Activated CD4-positive, alpha-beta T cell treated with anti-CD3 and anti-CD28 coated beads, Interleukin-2, amount 50 U/mL, for 48 hours (primary cell): ENCODE results near the gene UMODL1.

ENCODE experiments used
- DNase-seq, 2 experiments: peaks; one replicate each; pipeline ENCODE4 v3.0.0-alpha.2; 2020

The UMODL1 gene

GRCh38 chr21:42082501-42083360, 11.6 kb downstream of the UMODL1 start:
- DNase-seq, result no peak

DNA sequence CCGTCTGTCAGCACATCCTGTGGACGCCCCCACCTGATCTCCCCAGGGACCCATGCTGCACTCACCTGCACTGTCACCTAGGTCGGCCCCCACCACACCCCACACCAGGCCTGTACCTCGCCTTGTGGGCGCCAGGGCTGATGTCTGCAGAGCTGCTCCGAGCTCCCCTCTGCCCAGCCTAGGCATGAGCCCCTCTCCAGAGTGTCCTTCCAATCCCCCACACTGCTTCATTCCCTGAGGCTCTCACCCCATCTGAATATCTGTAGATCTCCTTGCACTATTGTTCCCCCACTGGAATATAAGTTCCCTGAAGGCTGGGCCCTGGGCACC, 12.2 kb downstream of the UMODL1 start:
- no peak for DNase-seq

GRCh38 chr21:42084079-42084478, 13.0 kb downstream of the UMODL1 start:
- no peak for DNase-seq

- no peak for DNase-seq
These were observed 14.3 kb downstream of the UMODL1 start for GRCh38 chr21:42085246-42086077.

- no peak for DNase-seq
These were observed 15.9 kb downstream of the UMODL1 start for GRCh38 chr21:42086969-42087368.

GRCh38 chr21:42088148-42088547, 17.0 kb downstream of the UMODL1 start:
- no peak for DNase-seq

DNA sequence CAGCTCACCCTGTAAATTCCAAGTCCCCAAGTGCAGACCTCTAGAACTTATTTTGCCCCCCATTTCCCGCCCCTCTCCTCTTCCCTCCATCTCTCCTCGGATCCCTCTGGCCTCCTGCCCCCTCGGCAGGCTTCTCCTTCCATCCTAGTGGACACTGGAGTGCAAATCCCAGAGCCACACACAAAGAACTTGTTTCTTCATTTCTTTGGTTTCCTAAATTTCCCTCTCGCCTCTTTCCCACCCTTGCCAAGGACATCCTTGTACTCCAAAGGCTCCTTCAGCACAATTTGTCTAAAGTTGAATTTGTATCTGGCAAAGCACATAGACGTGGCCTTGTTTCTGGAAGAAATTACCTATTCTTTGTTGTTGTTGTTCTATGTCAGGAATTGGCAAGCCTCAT, 17.5 kb downstream of the UMODL1 start:
- no peak for DNase-seq

DNA sequence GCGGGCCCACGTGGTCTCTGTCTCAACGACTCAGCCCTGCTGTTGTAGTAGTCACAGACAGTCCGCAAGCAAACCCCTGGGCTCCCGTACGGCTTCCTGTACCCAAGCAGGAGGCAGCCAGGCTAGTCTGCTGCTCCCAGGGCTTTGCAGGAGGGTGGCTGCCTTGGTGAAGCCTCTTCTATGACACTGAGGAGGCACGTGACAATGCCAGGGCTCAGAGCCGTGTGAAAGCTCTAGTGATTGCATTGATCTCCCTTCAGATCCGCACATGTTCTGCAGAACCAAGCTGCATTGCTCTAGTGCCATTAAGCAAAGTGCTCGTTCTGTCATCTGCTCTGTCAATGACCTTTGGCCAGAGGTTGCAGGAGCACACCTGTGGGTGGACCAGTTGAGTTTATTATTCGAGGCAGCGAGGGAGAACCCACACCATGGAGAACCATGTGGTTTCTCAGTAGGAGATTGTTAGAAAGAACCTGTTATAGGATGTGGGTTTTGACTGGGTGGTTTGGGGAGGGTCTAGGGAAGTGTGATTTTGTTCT, 18.0 kb downstream of the UMODL1 start:
- no peak for DNase-seq

- no peak for DNase-seq
These were observed 18.7 kb downstream of the UMODL1 start for GRCh38 chr21:42089665-42090310.

GRCh38 chr21:42091899-42092508, 20.9 kb downstream of the UMODL1 start:
- no peak for DNase-seq

- DNase-seq, result no peak
These were observed 21.7 kb downstream of the UMODL1 start for GRCh38 chr21:42092771-42093170.

DNA sequence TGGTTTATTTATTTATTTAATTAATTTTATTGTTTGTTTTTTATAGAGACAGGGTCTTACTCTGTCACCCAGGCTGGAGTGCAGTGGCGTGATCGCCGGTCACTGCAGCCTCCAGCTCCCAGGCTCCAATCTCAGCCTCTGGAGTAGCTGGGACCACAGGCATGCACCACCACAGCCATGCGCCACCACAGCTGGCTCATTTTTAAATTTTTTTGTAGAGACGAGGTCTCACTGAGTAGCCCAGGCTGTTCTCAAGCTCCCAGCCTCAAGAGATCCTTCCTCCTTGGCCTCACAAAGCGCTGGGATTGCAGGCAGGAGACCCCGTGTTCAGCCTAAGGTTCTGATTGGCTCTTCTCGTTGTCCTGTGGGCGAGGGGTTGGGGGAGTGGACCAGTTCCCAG, 22.1 kb downstream of the UMODL1 start:
- DNase-seq, result no peak

DNA sequence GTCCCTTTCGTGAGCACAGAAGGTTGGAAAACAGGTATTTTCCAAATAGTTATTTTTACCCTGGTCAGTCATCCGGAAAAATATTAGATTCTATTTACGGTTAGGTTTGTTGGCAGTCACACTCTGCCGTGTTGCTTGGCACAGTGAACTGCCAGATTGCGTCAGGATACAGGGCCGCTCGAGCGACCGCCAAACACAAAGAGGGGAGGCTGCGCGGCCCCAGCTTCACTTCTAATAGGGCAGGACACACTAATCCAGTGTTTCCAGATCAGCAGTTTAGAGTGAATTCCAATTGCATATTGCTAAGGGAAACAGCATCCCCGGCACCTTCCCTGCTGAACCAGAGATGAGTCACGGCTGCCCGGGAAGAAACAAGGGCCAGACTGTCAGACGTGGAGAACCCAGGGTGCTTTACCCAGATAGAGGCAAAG, 22.9 kb downstream of the UMODL1 start:
- DNase-seq, result no peak

DNA sequence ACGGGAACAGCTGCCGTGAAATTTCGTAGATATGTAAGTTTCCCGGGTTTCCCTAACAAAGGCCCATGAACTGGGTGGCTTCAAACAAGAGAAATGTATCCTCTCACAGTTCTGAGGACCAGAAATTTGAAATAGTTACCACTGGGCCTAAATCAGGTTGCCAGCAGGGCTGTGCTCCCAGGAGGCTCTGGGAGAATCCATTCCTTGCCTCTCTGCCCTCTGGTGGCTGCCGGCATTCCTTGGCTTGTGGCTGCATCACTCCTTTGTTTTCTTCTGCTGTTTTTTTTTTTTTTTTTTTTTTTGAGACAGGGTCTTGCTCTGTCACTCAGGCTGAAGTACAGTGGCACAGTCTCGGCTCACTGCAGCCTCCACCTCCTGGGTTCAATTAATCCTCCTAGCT, 23.7 kb downstream of the UMODL1 start:
- DNase-seq, result no peak

GRCh38 chr21:42095581-42095980, 24.5 kb downstream of the UMODL1 start:
- DNase-seq, result no peak

DNA sequence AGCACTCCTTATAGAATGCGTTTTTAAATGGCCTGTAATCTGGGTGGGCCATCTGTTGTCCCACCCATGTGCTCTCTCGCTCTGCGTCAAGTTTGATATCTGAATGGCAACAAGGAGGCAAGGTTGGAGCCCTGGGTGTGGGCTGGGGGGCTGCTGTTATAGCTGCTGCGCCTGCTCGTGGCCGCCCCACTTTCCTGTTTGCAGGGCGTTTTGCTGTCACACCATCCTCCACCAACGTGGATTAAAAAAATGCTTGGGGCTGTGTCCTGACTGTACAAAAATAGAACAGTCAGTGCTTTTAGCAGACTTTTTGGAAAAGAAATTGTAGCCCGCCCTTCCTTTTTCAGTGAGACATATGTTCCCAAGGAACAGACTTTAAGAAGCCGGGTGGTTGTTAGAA, 25.4 kb downstream of the UMODL1 start:
- DNase-seq, result no peak

DNA sequence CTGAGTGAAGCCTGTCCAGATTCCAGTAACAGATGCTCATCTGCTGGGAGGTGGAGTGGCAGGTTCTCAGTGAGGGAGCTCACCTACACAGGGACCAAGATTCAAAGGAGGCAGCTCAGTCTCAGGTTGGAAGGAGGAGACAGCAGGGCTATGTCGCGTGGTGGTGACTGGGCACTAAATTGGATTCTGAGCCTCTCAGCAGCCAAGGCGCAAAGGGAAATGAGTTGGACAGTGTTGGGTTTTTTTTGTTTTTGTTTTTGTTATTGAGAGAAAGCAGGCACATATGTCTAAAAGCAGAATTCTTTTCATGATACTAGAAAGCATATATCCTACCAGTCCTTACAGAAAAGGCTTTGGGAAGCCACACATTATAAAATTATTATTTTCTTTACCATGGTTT, 26.2 kb downstream of the UMODL1 start:
- DNase-seq, result no peak

- DNase-seq, result no peak
These were observed 26.8 kb downstream of the UMODL1 start for GRCh38 chr21:42097860-42098454.

GRCh38 chr21:42098957-42099505, 27.9 kb downstream of the UMODL1 start:
- DNase-seq, result no peak

DNA sequence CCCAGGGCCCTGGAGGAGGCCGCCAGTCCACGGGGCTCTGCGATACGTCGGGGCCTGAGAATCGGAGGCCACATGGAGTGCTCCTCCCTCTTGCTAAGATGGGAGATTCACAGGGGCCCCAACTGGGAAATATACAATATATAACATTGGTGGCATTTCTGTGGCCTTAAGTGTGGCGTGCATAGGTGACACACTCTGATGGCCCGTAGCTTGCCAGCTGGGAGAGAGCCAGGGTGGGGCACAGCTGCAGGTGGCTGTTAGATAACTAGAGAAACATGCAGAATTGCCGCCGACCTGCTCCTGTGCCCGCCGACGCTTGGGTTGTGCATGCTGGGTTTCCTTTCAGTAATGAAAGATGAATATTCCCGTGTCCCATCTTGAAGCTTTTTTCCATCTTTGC, 30.1 kb downstream of the UMODL1 start:
- DNase-seq, result no peak

- no peak for DNase-seq
These were observed 31.0 kb downstream of the UMODL1 start for GRCh38 chr21:42102076-42102475.

- no peak for DNase-seq
These were observed 31.4 kb downstream of the UMODL1 start for GRCh38 chr21:42102526-42102925.
